OCI-LY1 (cell line): ENCODE results near the gene UAP1.

Experiments
- EZH2 ChIP-seq: fragments of 200-600 bp; sonication (generic), shearing (Covaris generic); IDR thresholded peaks from 2 replicates; pipeline ENCODE4 v1.8.0; 2017; ENCODE audit warnings: borderline replicate concordance, mixed run types, mild to moderate bottlenecking, antibody characterized with exemption, low read length, moderate library complexity, mixed read lengths
- TF ChIP-seq, protein P1 (sequence below): fragments of 200-600 bp; sonication (generic), shearing (Covaris generic); IDR thresholded peaks from 2 replicates; pipeline ENCODE4 v1.5.1; 2017; ENCODE audit warnings: mild to moderate bottlenecking, antibody characterized with exemption, low read length, moderate library complexity, mixed read lengths

DNA sequence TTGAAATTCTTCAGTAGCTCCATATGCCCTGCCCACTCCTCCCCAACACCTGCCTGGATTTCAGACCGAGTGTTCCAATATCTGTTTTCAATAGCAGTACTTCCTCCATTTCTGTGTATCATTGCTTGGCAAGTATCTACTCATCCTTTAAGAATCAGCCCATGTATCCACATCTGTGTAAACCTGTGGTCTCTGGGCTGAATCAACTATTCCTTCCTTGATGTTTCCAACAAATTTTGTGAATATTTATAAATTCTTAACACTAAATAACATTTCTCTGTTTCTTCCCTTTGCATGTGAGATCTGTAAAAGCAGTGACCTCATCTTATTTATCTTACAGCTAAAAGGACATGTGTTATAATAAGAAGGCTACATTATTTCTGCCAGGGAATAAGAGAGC is 26.0 kb upstream of the UAP1 start:
- no peak for TF ChIP-seq EZH2
- TF ChIP-seq, protein P1, sequence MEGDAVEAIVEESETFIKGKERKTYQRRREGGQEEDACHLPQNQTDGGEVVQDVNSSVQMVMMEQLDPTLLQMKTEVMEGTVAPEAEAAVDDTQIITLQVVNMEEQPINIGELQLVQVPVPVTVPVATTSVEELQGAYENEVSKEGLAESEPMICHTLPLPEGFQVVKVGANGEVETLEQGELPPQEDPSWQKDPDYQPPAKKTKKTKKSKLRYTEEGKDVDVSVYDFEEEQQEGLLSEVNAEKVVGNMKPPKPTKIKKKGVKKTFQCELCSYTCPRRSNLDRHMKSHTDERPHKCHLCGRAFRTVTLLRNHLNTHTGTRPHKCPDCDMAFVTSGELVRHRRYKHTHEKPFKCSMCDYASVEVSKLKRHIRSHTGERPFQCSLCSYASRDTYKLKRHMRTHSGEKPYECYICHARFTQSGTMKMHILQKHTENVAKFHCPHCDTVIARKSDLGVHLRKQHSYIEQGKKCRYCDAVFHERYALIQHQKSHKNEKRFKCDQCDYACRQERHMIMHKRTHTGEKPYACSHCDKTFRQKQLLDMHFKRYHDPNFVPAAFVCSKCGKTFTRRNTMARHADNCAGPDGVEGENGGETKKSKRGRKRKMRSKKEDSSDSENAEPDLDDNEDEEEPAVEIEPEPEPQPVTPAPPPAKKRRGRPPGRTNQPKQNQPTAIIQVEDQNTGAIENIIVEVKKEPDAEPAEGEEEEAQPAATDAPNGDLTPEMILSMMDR: no peak
